ENCODE measurements around the gene PAPSS2. TPM values are rescaled to one million over a fixed set of nuclear protein-coding genes. Genes with fewer than 3 reads are reported as not detected.

The PAPSS2 gene
- total and polyA plus RNA-seq, 2 donors (not counting 1 experiment from before 2014, with no cell fraction given), result 102 to 286 TPM

DNA sequence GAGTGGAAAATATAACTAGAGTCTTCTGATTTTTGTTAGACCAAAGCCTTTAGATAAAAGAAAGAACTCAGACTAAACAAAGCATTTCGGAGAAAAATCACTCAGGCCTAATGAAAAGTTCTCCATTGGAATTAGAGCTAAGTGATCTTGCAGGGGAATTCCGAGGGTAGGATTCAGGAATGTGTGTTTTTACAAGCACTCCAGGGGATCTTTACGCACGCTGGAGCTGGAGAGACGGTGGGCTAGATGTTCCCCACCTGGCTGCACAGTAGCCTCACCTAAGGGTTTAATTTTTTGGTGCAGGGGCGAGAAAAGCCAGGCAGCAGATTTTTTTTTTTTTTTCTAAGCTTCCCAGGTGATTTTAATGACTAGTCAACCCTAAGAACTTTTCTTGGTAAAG is 7.9 kb upstream of the PAPSS2 start:
- DNase-seq (ENCODE audit: low read depth in 2 of 2), result no peak
- Histone ChIP-seq H3K4me1 (ENCODE audit: control insufficient read depth, extremely low read depth, insufficient read depth, low read length) (peaks cover 5% of the 10 kb centered on the region), H3K79me2 (ENCODE audit: control insufficient read depth, insufficient read depth, low read length) (no peaks in the 10 kb centered on the region), H3K27ac (ENCODE audit: insufficient read depth, low read length) (no peak overlapping the region), H2AFZ (ENCODE audit: low read length) (no peak overlapping the region), H3K4me2 (ENCODE audit: extremely low read depth, insufficient read depth, low read length) (no peak overlapping the region), H3K9ac (ENCODE audit: insufficient read depth, low read length) (no peak overlapping the region), H3K4me3 (replicated peaks in 1 of 4; ENCODE audit: control extremely low read depth in 1 of 4, insufficient read depth in 1 of 4, low read depth in 3 of 4, low read length in 4 of 4) (no peak overlapping the region), H3K9me3 (ENCODE audit: control insufficient read depth, insufficient read depth, low read depth, low read length) (no peaks in the 10 kb centered on the region), H4K20me1 (ENCODE audit: control insufficient read depth, extremely low read depth, insufficient read depth, low read length) (no peaks in the 10 kb centered on the region), H3K36me3 (ENCODE audit: control insufficient read depth, insufficient read depth, low read length) (no peaks in the 10 kb centered on the region), H3K27me3 (ENCODE audit: control insufficient read depth, insufficient read depth, low read length) (no peaks in the 10 kb centered on the region)
- no peak for TF ChIP-seq EZH2 (IDR thresholded peaks at IDR 0.05; ENCODE audit: low read length, missing control alignments)
- TF ChIP-seq, protein P1, sequence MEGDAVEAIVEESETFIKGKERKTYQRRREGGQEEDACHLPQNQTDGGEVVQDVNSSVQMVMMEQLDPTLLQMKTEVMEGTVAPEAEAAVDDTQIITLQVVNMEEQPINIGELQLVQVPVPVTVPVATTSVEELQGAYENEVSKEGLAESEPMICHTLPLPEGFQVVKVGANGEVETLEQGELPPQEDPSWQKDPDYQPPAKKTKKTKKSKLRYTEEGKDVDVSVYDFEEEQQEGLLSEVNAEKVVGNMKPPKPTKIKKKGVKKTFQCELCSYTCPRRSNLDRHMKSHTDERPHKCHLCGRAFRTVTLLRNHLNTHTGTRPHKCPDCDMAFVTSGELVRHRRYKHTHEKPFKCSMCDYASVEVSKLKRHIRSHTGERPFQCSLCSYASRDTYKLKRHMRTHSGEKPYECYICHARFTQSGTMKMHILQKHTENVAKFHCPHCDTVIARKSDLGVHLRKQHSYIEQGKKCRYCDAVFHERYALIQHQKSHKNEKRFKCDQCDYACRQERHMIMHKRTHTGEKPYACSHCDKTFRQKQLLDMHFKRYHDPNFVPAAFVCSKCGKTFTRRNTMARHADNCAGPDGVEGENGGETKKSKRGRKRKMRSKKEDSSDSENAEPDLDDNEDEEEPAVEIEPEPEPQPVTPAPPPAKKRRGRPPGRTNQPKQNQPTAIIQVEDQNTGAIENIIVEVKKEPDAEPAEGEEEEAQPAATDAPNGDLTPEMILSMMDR (conservative IDR thresholded peaks at IDR 0.05 in 1 of 2, IDR thresholded peaks at IDR 0.05 in 1 of 2; ENCODE audit: low read depth in 1 of 2, low read length in 2 of 2), result no peak

DNA sequence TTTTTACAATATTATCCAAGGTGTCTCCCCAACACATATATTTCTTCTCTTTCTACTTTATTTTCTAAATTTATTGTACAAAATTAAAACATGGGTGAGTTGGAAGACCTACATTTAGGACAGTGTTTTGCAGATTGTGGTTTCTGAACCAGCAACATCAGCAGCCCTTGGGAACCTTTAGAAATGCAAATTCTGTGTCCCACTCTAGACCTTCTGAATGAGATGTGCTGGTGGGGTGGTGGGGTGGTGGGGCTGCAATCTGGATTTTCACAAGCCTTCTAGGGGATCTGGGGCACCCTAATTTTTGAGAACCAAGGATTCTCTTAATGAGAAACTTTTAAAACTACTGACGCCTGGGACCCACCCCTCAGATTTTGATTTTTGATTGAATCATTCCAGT is 7.4 kb upstream of the PAPSS2 start:
- H3K9ac ChIP-seq (ENCODE audit: insufficient read depth, low read length), result no peak overlapping the region
- TF ChIP-seq EZH2 (IDR thresholded peaks at IDR 0.05; ENCODE audit: low read length, missing control alignments), result no peak
- TF ChIP-seq, protein P1 (conservative IDR thresholded peaks at IDR 0.05 in 1 of 2, IDR thresholded peaks at IDR 0.05 in 1 of 2; ENCODE audit: low read depth in 1 of 2, low read length in 2 of 2), result no peak
- no peak overlapping the region for H3K27ac ChIP-seq (ENCODE audit: insufficient read depth, low read length)
- H3K4me1 ChIP-seq (ENCODE audit: control insufficient read depth, extremely low read depth, insufficient read depth, low read length), result peaks cover 7% of the 10 kb centered on the region
- no peaks in the 10 kb centered on the region for H3K36me3 ChIP-seq (ENCODE audit: control insufficient read depth, insufficient read depth, low read length)
- no peak for DNase-seq (ENCODE audit: low read depth in 2 of 2)
- H3K4me3 ChIP-seq (replicated peaks in 1 of 4; ENCODE audit: control extremely low read depth in 1 of 4, insufficient read depth in 1 of 4, low read depth in 3 of 4, low read length in 4 of 4), result no peak overlapping the region
- H3K27me3 ChIP-seq (ENCODE audit: control insufficient read depth, insufficient read depth, low read length), result no peaks in the 10 kb centered on the region
- no peaks in the 10 kb centered on the region for H3K79me2 ChIP-seq (ENCODE audit: control insufficient read depth, insufficient read depth, low read length)
- H4K20me1 ChIP-seq (ENCODE audit: control insufficient read depth, extremely low read depth, insufficient read depth, low read length), result no peaks in the 10 kb centered on the region
- no peak overlapping the region for H3K4me2 ChIP-seq (ENCODE audit: extremely low read depth, insufficient read depth, low read length)
- H3K9me3 ChIP-seq (ENCODE audit: control insufficient read depth, insufficient read depth, low read depth, low read length), result no peaks in the 10 kb centered on the region
- no peak overlapping the region for H2AFZ ChIP-seq (ENCODE audit: low read length)

DNA sequence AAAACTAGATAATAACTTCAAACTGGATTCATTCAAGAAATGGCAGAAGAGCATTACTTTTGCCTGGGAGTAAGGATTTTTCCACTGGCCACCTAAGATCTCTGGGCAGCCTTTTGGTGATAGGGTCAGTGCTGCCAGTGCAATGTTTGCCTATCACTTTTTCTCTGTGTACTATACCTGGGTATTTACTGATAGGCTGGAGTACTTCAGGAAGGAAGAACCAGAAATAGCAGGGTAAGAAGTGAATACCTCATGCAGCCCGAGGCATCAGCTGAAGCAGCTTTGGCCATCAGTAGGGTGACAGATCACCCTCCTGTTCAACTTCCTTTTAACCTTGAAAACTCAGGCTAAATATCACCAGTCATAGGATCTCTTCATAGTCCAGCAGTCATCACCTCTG is 5.5 kb upstream of the PAPSS2 start:
- DNase-seq (ENCODE audit: low read depth in 2 of 2), result no peak
- H3K27me3 ChIP-seq (ENCODE audit: control insufficient read depth, insufficient read depth, low read length), result no peaks in the 10 kb centered on the region
- no peaks in the 10 kb centered on the region for H3K36me3 ChIP-seq (ENCODE audit: control insufficient read depth, insufficient read depth, low read length)
- H3K9me3 ChIP-seq (ENCODE audit: control insufficient read depth, insufficient read depth, low read depth, low read length), result no peaks in the 10 kb centered on the region
- H3K4me1 ChIP-seq (ENCODE audit: control insufficient read depth, extremely low read depth, insufficient read depth, low read length), result peaks cover 7% of the 10 kb centered on the region
- H3K9ac ChIP-seq (ENCODE audit: insufficient read depth, low read length), result no peak overlapping the region
- TF ChIP-seq EZH2 (IDR thresholded peaks at IDR 0.05; ENCODE audit: low read length, missing control alignments), result no peak
- TF ChIP-seq, protein P1 (conservative IDR thresholded peaks at IDR 0.05 in 1 of 2, IDR thresholded peaks at IDR 0.05 in 1 of 2; ENCODE audit: low read depth in 1 of 2, low read length in 2 of 2), result no peak
- no peaks in the 10 kb centered on the region for H4K20me1 ChIP-seq (ENCODE audit: control insufficient read depth, extremely low read depth, insufficient read depth, low read length)
- no peaks in the 10 kb centered on the region for H3K79me2 ChIP-seq (ENCODE audit: control insufficient read depth, insufficient read depth, low read length)
- H2AFZ ChIP-seq (ENCODE audit: low read length), result no peak overlapping the region
- no peak overlapping the region for H3K4me2 ChIP-seq (ENCODE audit: extremely low read depth, insufficient read depth, low read length)
- H3K27ac ChIP-seq (ENCODE audit: insufficient read depth, low read length), result no peak overlapping the region
- H3K4me3 ChIP-seq (replicated peaks in 1 of 4; ENCODE audit: control extremely low read depth in 1 of 4, insufficient read depth in 1 of 4, low read depth in 3 of 4, low read length in 4 of 4), result no peak overlapping the region
